Loucy (cell line): ENCODE results near the gene LCE2B.

Experiments used
- H2AFZ ChIP-seq: fragments of 200-600 bp; sonication (generic); 2 replicates; pipeline ENCODE4 v1.6.0; 2016; ENCODE audit warnings: antibody characterized with exemption, mild to moderate bottlenecking, low read length, moderate library complexity
- H3F3A ChIP-seq: fragments of 200-600 bp; 2 replicates; pipeline ENCODE4 v1.6.0; 2016; ENCODE audit warnings: antibody characterized with exemption, low read depth, mild to moderate bottlenecking
- H3K27me3 ChIP-seq: fragments of 200-600 bp; sonication (generic); 2 replicates; pipeline ENCODE4 v1.6.1; 2014; ENCODE audit warnings: low read length, mild to moderate bottlenecking; ENCODE audit not compliant: insufficient read depth, poor library complexity, severe bottlenecking
- H3K36me3 ChIP-seq: fragments of 200-600 bp; sonication (generic); 2 replicates; pipeline ENCODE4 v1.6.1; 2016; ENCODE audit warnings: low read length; ENCODE audit not compliant: insufficient read depth
- H3K4me1 ChIP-seq: fragments of 200-600 bp; sonication (generic); 2 replicates; pipeline ENCODE4 v1.5.1; 2014; ENCODE audit warnings: low read length, mild to moderate bottlenecking; ENCODE audit not compliant: insufficient read depth, poor library complexity, severe bottlenecking
- H3K4me2 ChIP-seq: fragments of 200-600 bp; sonication (generic); 2 replicates; pipeline ENCODE4 v1.6.0; 2014; ENCODE audit warnings: antibody characterized with exemption, low read length, low read depth, mild to moderate bottlenecking; ENCODE audit not compliant: poor library complexity, severe bottlenecking
- H3K4me3 ChIP-seq: fragments of 200-600 bp; sonication (generic); 2 replicates; pipeline ENCODE4 v1.5.1; 2014; ENCODE audit warnings: low read length, mild to moderate bottlenecking, mixed read lengths; ENCODE audit not compliant: poor library complexity, severe bottlenecking
- H3K79me2 ChIP-seq: fragments of 200-600 bp; sonication (generic); 2 replicates; pipeline ENCODE4 v1.6.1; 2014; ENCODE audit warnings: low read length; ENCODE audit not compliant: insufficient read depth
- H3K9ac ChIP-seq: fragments of 200-600 bp; sonication (generic); 2 replicates; pipeline ENCODE4 v1.6.0; 2014; ENCODE audit warnings: mild to moderate bottlenecking, low read depth, low read length, moderate library complexity; ENCODE audit not compliant: poor library complexity, severe bottlenecking
- H3K9me2 ChIP-seq: fragments of 200-600 bp; sonication (generic); replicated peaks from 2 replicates; pipeline ENCODE4 v1.6.1; 2016; ENCODE audit warnings: low read depth, low read length, mixed read lengths
- H3K9me3 ChIP-seq: fragments of 200-600 bp; sonication (generic); 2 replicates; pipeline ENCODE4 v1.6.1; 2014; ENCODE audit warnings: mild to moderate bottlenecking, antibody characterized with exemption, low read length, low read depth; ENCODE audit not compliant: insufficient read depth
- H4K20me1 ChIP-seq: fragments of 200-600 bp; sonication (generic); 2 replicates; pipeline ENCODE4 v1.6.0; 2014; ENCODE audit warnings: antibody characterized with exemption, low read length, mild to moderate bottlenecking; ENCODE audit not compliant: insufficient read depth, poor library complexity, severe bottlenecking
- CTCF ChIP-seq: fragments of 200-600 bp; sonication (generic); conservative IDR thresholded peaks from 2 replicates; pipeline ENCODE4 v1.5.1; 2014; ENCODE audit warnings: mild to moderate bottlenecking, antibody characterized with exemption, low read length
- EZH2phosphoT487 ChIP-seq: fragments of 200-600 bp; IDR thresholded peaks from 2 replicates; pipeline ENCODE4 v1.6.1; 2018; ENCODE audit warnings: antibody characterized with exemption, mild to moderate bottlenecking, moderate library complexity, borderline replicate concordance

Gene LCE2B

GRCh38 chr1:152681616-152682015 is 4.3 kb upstream of the LCE2B start:
- Histone ChIP-seq H3K4me2 (no peak overlapping the region), H3K4me1 (no peaks in the 10 kb centered on the region), H3F3A (no peaks in the 10 kb centered on the region), H2AFZ (no peak overlapping the region), H4K20me1 (no peaks in the 10 kb centered on the region), H3K79me2 (no peaks in the 10 kb centered on the region), H3K27me3 (no peaks in the 10 kb centered on the region), H3K9ac (no peak overlapping the region), H3K9me2 (no peaks in the 10 kb centered on the region), H3K36me3 (no peaks in the 10 kb centered on the region), H3K4me3 (no peak overlapping the region), H3K9me3 (no peaks in the 10 kb centered on the region)
- TF ChIP-seq CTCF (no peak), EZH2phosphoT487 (no peak)

GRCh38 chr1:152683846-152684245 is 2.1 kb upstream of the LCE2B start:
- TF ChIP-seq CTCF (no peak), EZH2phosphoT487 (no peak)
- H3K4me1 ChIP-seq, result no peaks in the 10 kb centered on the region
- H3K4me3 ChIP-seq, result no peak overlapping the region
- no peaks in the 10 kb centered on the region for H3K27me3 ChIP-seq
- H3K79me2 ChIP-seq, result no peaks in the 10 kb centered on the region
- H3K4me2 ChIP-seq, result no peak overlapping the region
- H3K9me2 ChIP-seq, result no peaks in the 10 kb centered on the region
- H3K9me3 ChIP-seq, result no peaks in the 10 kb centered on the region
- H2AFZ ChIP-seq, result no peak overlapping the region
- no peaks in the 10 kb centered on the region for H3K36me3 ChIP-seq
- no peaks in the 10 kb centered on the region for H4K20me1 ChIP-seq
- no peaks in the 10 kb centered on the region for H3F3A ChIP-seq
- no peak overlapping the region for H3K9ac ChIP-seq

- no peaks in the 10 kb centered on the region for H3K36me3 ChIP-seq
- no peak within 1 kb of the TSS for H3K9ac ChIP-seq
- no peaks in the 10 kb centered on the region for H3K79me2 ChIP-seq
- H2AFZ ChIP-seq, result no peak within 1 kb of the TSS
- H3K9me3 ChIP-seq, result no peaks in the 10 kb centered on the region
- TF ChIP-seq CTCF (no peak), EZH2phosphoT487 (no peak)
- no peak within 1 kb of the TSS for H3K4me2 ChIP-seq
- H4K20me1 ChIP-seq, result no peaks in the 10 kb centered on the region
- no peaks in the 10 kb centered on the region for H3F3A ChIP-seq
- no peak within 1 kb of the TSS for H3K4me3 ChIP-seq
- H3K9me2 ChIP-seq, result no peaks in the 10 kb centered on the region
- no peaks in the 10 kb centered on the region for H3K4me1 ChIP-seq
- H3K27me3 ChIP-seq, result no peaks in the 10 kb centered on the region
These were observed 12.0 kb downstream of the LCE2B start, which contains the start of gene LCE2A for GRCh38 chr1:152697701-152698600. LCE2A (plus strand) TSS chr1:152698345; CDS start chr1:152698902, 557 bp downstream.
